Tibial artery (tissue), 4 donors: ENCODE data around the gene STAC3.

Experiments used
- DNase-seq, 2 donors: peaks; one replicate each; pipeline ENCODE4 v3.0.0-alpha.2; 2019
- H3K27ac ChIP-seq, 2 donors: fragments of 200-600 bp; sonication (generic) in 1 of 2; 1 replicate in 1 of 2; 2 replicates in 1 of 2; pipeline ENCODE4 v1.5.1; 2018 to 2019; ENCODE audit warnings: mild to moderate bottlenecking in 1 of 2
- H3K27me3 ChIP-seq, 2 donors: fragments of 200-600 bp; sonication (generic) in 1 of 2; one replicate each; pipeline versions ENCODE4 v1.5.1 to v1.6.0; 2016 to 2019
- H3K36me3 ChIP-seq, 3 donors: fragments of 200-600 bp; sonication (generic) in 2 of 3; one replicate each; pipeline ENCODE4 v1.5.1; 2016 to 2019; ENCODE audit warnings: mild to moderate bottlenecking in 2 of 3
- H3K4me1 ChIP-seq, 4 donors: fragments of 200-600 bp; sonication (generic) in 2 of 4; 1 replicate in 3 of 4; 2 replicates in 1 of 4; pipeline ENCODE4 v1.5.1; 2016 to 2019
- H3K4me3 ChIP-seq, 2 donors: fragments of 200-600 bp; sonication (generic) in 1 of 2; 1 replicate in 1 of 2; 2 replicates in 1 of 2; pipeline ENCODE4 v1.5.1; 2018 to 2019; ENCODE audit warnings: mild to moderate bottlenecking in 2 of 2
- H3K9me3 ChIP-seq, 3 donors: fragments of 200-600 bp; sonication (generic) in 1 of 3; one replicate each; pipeline ENCODE4 v1.5.1; 2016 to 2019
- CTCF ChIP-seq, 2 experiments: fragments of 200-600 bp in 1 of 2; fragments of 450-650 bp in 1 of 2; IDR thresholded peaks; one replicate each; pipeline ENCODE4 v1.5.1; 2017 to 2019; ENCODE audit warnings: antibody characterized with exemption in 2 of 2, mild to moderate bottlenecking in 1 of 2, moderate library complexity in 1 of 2
- intact Hi-C: fragments of 100-400 bp; cut with DNase I; formaldehyde crosslinking; loops from one replicate; pipeline ENCODE4 v1.15.0; 2023; ENCODE audit warnings: low total_unique reads

The STAC3 gene

GRCh38 chr12:57270966-57271470 lies 20.0 kb upstream of the STAC3 start:
- no peak for DNase-seq
- intact Hi-C loops, result no loop called here
- no peak overlapping the region for H3K27ac ChIP-seq
- no peak overlapping the region for H3K4me3 ChIP-seq
- no peak for TF ChIP-seq CTCF (IDR thresholded peaks at IDR 0.05)
- no peaks in the 10 kb centered on the region for H3K4me1 ChIP-seq
- peaks cover 40 to 90% (median 75%) of the 10 kb centered on the region in 3 donors for H3K36me3 ChIP-seq
- H3K9me3 ChIP-seq, result no peaks in the 10 kb centered on the region
- no peaks in the 10 kb centered on the region for H3K27me3 ChIP-seq

DNA sequence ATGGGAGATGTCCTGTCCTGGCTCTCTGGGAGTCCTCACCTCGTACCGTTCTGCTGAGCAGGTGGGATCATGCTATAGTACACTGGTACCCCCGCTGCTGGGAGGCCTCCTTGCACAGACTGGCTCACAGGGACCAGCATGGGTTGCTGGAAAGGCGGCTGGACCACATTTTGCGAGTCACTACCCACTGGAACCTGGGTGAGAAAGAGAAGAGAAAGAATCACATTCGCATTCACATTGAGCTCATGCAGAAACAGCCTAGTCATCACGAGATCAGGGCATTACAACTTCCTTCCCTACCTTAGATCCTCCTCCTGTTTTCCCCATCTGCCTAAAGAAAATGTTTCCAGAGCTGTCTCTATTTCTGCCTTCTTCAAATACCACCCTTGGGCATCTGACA lies 17.3 kb upstream of the STAC3 start:
- peaks cover 0 to 4% (median 0%) of the 10 kb centered on the region in 4 donors for H3K4me1 ChIP-seq
- H3K9me3 ChIP-seq, result no peaks in the 10 kb centered on the region
- no peaks in the 10 kb centered on the region for H3K27me3 ChIP-seq
- intact Hi-C loops, result loop anchor here (5.0 kb wide), 1 partner anchor 184 kb away; no protein-coding TSS in a partner anchor
- peaks cover 34 to 82% (median 67%) of the 10 kb centered on the region in 3 donors for H3K36me3 ChIP-seq
- DNase-seq, result no peak
- H3K4me3 ChIP-seq, result no peak overlapping the region
- H3K27ac ChIP-seq, result no peak overlapping the region
- TF ChIP-seq CTCF (IDR thresholded peaks at IDR 0.05), result no peak

GRCh38 chr12:57266681-57267080 lies 15.7 kb upstream of the STAC3 start:
- intact Hi-C loops, result loop anchor here (5.0 kb wide), 1 partner anchor 186 kb away; no protein-coding TSS in a partner anchor
- H3K36me3 ChIP-seq, result peaks cover 34 to 69% (median 57%) of the 10 kb centered on the region in 3 donors
- H3K27ac ChIP-seq, result no peak overlapping the region
- no peak for TF ChIP-seq CTCF (IDR thresholded peaks at IDR 0.05)
- H3K4me1 ChIP-seq, result peaks cover 0 to 4% (median 0%) of the 10 kb centered on the region in 4 donors
- H3K27me3 ChIP-seq, result no peaks in the 10 kb centered on the region
- DNase-seq, result no peak
- no peaks in the 10 kb centered on the region for H3K9me3 ChIP-seq
- H3K4me3 ChIP-seq, result no peak overlapping the region

DNA sequence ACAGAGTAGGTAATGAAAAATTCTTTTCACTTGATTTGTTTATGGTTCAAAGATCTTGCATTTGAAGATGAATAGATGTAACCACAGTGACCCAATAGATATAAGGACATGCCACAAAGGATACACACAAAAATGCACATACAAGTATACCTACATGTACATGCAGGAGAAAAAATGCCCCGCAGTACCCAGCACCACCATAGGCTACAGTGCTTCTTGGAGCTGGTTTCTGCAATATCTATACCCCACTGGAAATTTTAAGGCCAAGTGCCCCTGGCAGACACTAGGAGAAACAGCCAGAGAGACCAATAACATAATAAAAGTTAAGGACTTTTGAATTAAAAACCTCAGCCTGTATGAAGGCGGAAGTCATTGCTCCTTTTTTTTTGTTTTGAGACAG lies 12.1 kb upstream of the STAC3 start:
- no peak for TF ChIP-seq CTCF (IDR thresholded peaks at IDR 0.05)
- intact Hi-C loops, result no loop called here
- Histone ChIP-seq H3K9me3 (no peaks in the 10 kb centered on the region), H3K36me3 (peaks cover 37 to 69% (median 52%) of the 10 kb centered on the region in 3 donors), H3K27ac (no peak overlapping the region), H3K4me1 (peaks cover 0 to 4% (median 0%) of the 10 kb centered on the region in 4 donors), H3K4me3 (no peak overlapping the region), H3K27me3 (no peaks in the 10 kb centered on the region)
- DNase-seq, result no peak

DNA sequence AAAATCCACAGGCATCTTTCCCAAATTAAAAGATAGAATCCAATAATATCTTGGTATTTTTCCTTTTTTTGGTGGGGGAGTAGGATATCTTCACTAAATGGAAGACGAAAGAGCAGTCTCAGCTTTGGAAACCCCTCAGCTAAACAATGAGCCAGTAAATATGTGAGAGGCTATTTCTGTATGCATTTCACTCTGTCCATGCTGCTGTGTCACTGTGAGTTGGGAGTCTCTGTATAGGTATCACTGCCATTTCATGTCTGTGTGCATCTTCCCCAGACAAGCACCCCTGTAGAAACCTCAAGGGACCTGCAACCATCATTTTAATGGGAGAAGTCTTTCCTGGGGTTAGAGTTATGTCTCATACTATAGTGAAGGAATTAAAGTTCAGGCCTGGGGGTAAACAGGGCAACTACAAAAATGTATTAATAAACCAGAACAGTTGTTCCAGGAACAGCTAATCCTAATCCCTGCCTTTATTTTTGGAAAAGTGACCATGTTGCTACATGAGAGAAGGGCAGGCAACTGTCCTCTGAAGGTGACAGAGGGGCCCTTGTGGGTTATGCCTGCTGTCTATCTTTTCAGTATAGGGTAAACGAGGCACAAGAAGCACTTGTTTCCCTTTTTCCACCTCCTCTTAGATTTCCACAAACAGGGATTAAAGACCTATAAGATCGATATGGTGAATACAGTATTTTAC lies 11.3 kb upstream of the STAC3 start:
- H3K36me3 ChIP-seq, result peaks cover 38 to 69% (median 53%) of the 10 kb centered on the region in 3 donors
- intact Hi-C loops, result no loop called here
- H3K4me3 ChIP-seq, result no peak overlapping the region
- no peaks in the 10 kb centered on the region for H3K27me3 ChIP-seq
- H3K27ac ChIP-seq, result no peak overlapping the region
- H3K9me3 ChIP-seq, result no peaks in the 10 kb centered on the region
- no peak for TF ChIP-seq CTCF (IDR thresholded peaks at IDR 0.05)
- DNase-seq, result no peak
- peaks cover 0 to 4% (median 0%) of the 10 kb centered on the region in 4 donors for H3K4me1 ChIP-seq
